HepG2 (cell line): ENCODE results near the gene GBE1.

ENCODE experiments used
- CBFB ChIP-seq: sonication (generic); formaldehyde crosslinking; IDR thresholded peaks from 2 replicates; pipeline ENCODE4 v1.4.0; 2020; ENCODE audit warnings: missing genetic modification reagents
- GABPA ChIP-seq, 2 experiments: IDR thresholded peaks; 2 replicates each; pipeline ENCODE4 v1.6.1; 2011 to 2016; ENCODE audit warnings: low read depth in 2 of 2, low read length in 1 of 2, missing biosample characterization in 1 of 2, missing genetic modification characterization in 1 of 2
- GABPB1 ChIP-seq: IDR thresholded peaks from 2 replicates; pipeline ENCODE4 v1.6.1; 2016; ENCODE audit warnings: mild to moderate bottlenecking, missing genetic modification reagents, moderate library complexity, missing compliant biosample characterization
- NR2F6 ChIP-seq, 2 experiments: IDR thresholded peaks; 2 replicates each; pipeline ENCODE4 v1.6.1; 2016; ENCODE audit warnings: antibody characterized with exemption in 1 of 2, mild to moderate bottlenecking in 1 of 2
- STAT5B ChIP-seq: sonication (generic); formaldehyde crosslinking; IDR thresholded peaks from 2 replicates; pipeline ENCODE4 v1.4.0; 2020; ENCODE audit warnings: missing genetic modification reagents
- ZNF570 ChIP-seq: sonication (generic); formaldehyde crosslinking; IDR thresholded peaks from 2 replicates; pipeline ENCODE4 v1.4.0; 2020; ENCODE audit warnings: mild to moderate bottlenecking, missing genetic modification reagents, borderline replicate concordance
- ZNF724P ChIP-seq: sonication (generic); formaldehyde crosslinking; IDR thresholded peaks from 2 replicates; pipeline ENCODE4 v1.8.0; 2022; ENCODE audit warnings: missing genetic modification reagents, borderline replicate concordance
- TF ChIP-seq, protein P1 (sequence below): sonication (generic); formaldehyde crosslinking; IDR thresholded peaks from 2 replicates; pipeline ENCODE4 v1.5.0; 2020; ENCODE audit warnings: mild to moderate bottlenecking, missing genetic modification reagents

DNA sequence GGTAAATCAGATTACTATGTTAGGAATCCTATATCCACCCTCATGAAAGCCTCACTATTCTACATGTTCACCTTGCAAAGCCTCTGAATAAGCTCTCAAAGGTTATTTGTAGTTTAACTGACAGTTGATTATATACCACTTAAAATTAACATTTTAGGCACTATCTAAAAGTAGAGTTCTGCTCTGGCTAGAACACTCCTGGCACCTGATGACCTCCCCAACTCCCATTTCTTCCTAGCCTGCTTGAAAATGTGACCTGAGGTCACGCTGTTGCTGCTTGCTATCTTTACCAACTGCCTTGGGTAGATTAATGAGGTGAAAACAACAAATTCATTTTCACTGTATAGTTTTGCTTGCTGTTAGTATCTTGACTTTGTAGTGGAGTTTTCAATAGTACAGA, 220.7 kb downstream of the GBE1 start:
- TF ChIP-seq NR2F6 (IDR thresholded peaks at IDR 0.05) (no peak), NR2F6 (CRISPR knock-in tag; IDR thresholded peaks at IDR 0.05) (no peak), STAT5B (CRISPR knock-in tag) (no peak), ZNF724P (CRISPR knock-in tag) (no peak), CBFB (no peak), GABPB1 (CRISPR knock-in tag) (no peak), GABPA (IDR thresholded peaks at IDR 0.05; ENCODE audit: low read depth, low read length) (no peak), GABPA (CRISPR knock-in tag; IDR thresholded peaks at IDR 0.05; ENCODE audit: low read depth) (no peak), ZNF570 (CRISPR knock-in tag) (no peak)
- TF ChIP-seq, protein P1, sequence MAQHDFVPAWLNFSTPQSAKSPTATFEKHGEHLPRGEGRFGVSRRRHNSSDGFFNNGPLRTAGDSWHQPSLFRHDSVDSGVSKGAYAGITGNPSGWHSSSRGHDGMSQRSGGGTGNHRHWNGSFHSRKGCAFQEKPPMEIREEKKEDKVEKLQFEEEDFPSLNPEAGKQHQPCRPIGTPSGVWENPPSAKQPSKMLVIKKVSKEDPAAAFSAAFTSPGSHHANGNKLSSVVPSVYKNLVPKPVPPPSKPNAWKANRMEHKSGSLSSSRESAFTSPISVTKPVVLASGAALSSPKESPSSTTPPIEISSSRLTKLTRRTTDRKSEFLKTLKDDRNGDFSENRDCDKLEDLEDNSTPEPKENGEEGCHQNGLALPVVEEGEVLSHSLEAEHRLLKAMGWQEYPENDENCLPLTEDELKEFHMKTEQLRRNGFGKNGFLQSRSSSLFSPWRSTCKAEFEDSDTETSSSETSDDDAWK (CRISPR knock-in tag): no peak
